HuH-7 (cell line): ENCODE measurements around the gene TMEM59L.
"Not testable (repeated sequence)": the region's sequence is repeated elsewhere in the genome, so short reads cannot be mapped to it uniquely, and the experiment has no call there.

Experiments used
- DNase-seq: peaks from one replicate; pipeline ENCODE4 v3.0.0; 2011; ENCODE audit warnings: low spot score

Gene TMEM59L

DNA sequence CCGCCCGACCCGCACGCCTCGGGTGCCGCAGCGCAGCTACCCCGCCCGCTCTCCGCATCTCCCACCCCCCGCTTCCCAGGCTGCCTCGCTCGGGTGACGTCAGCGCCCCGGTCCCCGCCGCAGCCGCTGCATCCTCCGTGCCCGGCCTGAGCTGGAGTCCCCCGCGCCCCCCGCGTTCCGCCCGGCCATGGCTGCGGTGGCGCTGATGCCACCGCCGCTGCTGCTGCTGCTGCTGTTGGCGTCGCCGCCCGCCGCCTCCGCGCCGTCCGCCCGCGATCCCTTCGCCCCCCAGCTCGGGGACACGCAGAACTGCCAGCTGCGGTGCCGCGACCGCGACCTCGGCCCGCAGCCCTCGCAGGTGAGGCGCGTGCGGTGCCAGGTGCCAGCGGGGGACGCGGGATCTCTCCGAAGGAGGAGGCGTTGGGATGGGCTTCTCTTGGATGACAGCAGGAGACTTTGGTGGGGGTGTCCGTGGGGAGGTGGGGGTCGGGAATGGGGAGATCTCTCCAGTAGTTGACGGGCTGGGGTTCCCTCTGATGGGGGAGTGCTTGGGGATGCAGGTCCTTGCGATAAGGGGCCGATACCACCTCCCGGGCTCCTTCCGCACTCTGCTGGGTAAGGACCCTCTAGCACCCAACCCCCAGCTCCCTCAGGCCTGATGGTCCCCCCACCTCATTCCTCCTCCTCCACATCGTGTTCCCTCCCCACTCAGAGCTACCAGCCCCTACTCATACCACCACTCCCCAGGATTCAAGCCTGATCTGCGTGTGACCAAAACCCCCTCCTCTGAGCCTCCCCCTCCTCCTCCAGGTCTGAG is at the start of gene TMEM59L:
TMEM59L (plus strand) TSS at position 99 of the 817 bp plus-strand sequence; CDS start at position 188, 89 bp downstream.
- no peak for DNase-seq

DNA sequence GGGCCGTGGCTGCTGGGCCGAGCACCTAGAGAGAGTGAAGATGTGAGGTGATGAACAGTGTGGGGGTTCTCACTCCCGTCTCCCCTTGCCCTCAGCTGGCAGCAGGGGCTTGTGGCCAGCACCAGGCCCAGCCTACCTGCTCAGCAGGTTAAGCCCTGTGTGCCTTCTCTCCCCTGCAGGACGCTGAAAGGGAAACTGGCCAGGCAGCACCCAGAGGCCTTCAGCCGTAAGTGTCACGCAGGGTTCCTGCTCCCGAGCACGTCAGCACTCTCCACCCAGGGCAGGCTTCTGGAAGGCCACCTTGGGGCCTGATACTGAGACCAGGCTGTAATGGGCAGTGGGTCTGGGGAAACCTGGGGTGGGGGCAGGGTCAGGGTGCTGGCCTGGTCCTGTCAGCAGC is 45.7 kb upstream of the TMEM59L start:
- DNase-seq = no peak

DNA sequence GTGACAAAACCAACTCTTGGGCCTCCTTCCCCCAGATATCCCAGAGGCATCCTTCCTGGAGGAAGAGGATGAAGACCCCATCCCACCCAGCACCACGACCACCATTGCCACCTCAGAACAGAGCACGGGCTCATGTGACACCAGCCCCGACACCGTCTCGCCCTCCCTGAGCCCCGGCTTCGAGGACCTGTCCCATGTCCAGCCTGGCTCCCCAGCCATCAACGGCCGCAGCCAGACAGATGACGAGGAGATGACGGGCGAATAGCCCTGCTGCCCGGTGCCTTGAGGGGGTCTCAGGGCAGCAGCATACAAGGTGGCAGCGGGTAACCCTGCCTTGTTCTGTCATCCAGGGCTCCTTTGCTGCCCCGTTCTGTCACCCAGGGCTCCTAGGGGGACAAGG is 44.3 kb upstream of the TMEM59L start:
- DNase-seq = no peak

GRCh38 chr19:18571564-18572344 is 40.9 kb upstream of the TMEM59L start, which contains the start of gene UBA52:
Gene UBA52 (plus strand): TSS chr19:18571857. CDS start chr19:18573301, 1,444 bp downstream.
- peak; percentile 87 for DNase-seq

- DNase-seq = no peak
Observed at GRCh38 chr19:18574691-18575291, 37.9 kb upstream of the TMEM59L start.

DNA sequence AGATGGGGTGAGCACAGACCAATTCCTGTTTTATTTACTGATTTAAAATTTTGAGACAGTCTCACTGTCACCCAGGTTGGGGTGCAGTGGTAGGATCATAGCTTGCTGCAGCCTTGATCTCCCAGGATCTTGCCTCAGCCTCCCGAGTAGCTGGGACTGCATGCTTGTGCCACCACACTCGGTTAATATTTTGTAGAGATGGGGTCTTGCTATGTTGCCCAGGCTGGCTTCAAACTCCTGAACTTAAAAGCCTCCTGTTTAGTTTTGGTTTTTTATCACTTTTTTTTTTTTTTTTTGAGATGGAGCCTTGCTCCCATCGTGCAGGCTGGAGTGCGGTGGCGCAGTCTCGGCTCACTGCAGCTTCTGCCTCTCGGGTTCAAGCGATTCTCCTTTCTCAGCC is 36.3 kb upstream of the TMEM59L start:
- no peak for DNase-seq

GRCh38 chr19:18577365-18577914 is 35.2 kb upstream of the TMEM59L start:
- DNase-seq = no peak

DNA sequence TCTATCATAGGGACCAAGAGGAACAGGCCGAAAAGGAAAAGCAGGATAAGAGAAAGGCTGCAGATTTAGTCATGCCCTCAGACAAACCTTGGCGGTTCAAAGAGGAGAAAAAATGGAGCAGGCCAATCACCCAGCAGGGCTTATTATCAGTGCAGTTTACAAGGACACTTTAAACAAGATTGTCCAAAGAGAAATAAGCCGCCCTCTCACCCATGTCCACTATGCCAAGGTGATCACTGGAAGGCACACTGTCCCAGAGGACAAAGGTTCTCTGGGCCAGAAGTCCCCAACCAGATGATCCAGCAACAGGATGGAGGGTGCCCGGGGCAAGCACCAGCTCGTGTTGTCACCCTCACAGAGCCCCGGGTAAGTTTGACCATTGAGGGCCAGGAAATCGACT is 32.4 kb upstream of the TMEM59L start:
- DNase-seq = no peak

GRCh38 chr19:18586306-18586705 is 26.4 kb upstream of the TMEM59L start:
- no peak for DNase-seq

GRCh38 chr19:18587561-18587960 is 25.1 kb upstream of the TMEM59L start:
- DNase-seq = no peak

GRCh38 chr19:18587962-18588610 is 24.6 kb upstream of the TMEM59L start:
- no peak for DNase-seq

- peak; percentile 70 for DNase-seq
Observed at GRCh38 chr19:18588611-18589379, 23.9 kb upstream of the TMEM59L start, which contains the start of gene REX1BD. Gene REX1BD (plus strand): TSS chr19:18588798. CDS start chr19:18588802, 4 bp downstream.

- DNase-seq = no peak
Observed at GRCh38 chr19:18589380-18590272, 23.0 kb upstream of the TMEM59L start.

GRCh38 chr19:18590273-18591272 is 22.1 kb upstream of the TMEM59L start:
- no peak for DNase-seq

DNA sequence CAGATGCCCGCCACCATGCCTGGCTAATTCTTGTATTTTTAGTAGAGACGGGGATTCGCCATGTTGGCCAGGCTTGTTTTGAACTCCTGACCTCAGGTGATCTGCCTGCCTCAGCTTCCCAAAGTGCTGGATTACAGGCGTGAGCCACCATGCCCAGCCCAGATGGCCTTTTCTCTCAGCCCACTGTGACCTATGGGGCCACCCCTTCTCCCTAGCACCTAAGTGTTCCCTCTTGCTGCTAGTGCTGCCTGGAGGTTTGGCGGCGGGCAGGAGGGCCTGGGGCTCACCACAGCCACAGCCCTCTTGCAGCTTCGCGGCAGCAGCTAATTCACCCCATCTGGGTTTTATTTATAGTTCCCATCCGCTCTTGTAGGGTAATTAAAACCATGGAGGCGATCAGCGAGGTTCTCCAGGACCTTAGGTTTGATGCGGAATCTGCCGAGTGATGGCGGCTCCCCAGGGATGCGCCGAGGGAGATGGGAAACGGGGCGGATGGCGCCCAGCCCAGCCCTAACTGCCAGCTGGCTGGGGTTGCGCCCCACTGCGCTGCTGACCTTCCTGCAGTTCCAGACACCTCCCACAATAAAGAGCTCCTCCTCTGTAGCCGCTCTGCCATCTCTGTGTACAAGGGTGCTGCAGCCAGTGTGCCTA is 20.8 kb upstream of the TMEM59L start:
- no peak for DNase-seq

DNA sequence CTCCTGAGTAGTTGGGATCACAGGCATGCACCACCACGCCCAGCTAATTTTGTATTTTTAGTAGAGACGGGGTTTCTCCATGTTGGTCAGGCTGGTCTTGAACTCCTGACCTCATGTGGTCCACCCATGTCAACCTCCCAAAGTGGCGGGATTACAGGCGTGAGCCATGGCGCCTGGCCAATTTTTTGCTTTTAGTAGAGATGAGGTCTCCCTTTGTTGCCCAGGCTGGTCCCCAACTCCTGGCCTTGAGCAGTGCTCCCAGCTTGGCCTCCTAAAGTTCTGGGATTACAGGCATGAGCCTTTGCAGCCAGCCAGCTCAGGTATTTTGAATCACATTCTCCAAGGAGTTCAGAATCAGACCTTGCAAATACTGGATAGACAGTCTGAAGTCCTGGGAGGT is 19.9 kb upstream of the TMEM59L start:
- not testable (repeated sequence) for DNase-seq

GRCh38 chr19:18593367-18594095 is 19.1 kb upstream of the TMEM59L start:
- DNase-seq = no peak
